Osteoblast (primary cell): ENCODE measurements around the gene RANGAP1. TPM values are rescaled to one million over a fixed set of nuclear protein-coding genes. Genes with fewer than 3 reads are reported as not detected.

Source experiments
- DNase-seq: peaks from one replicate; pipeline ENCODE4 v3.0.0; 2011; ENCODE audit warnings: low spot score, mixed read lengths; ENCODE audit not compliant: insufficient read length; ENCODE audit errors: missing footprints
- H2AFZ ChIP-seq: 2 replicates; pipeline ENCODE4 v1.6.0; 2011; ENCODE audit warnings: mild to moderate bottlenecking, low read length
- H3K27ac ChIP-seq: 2 replicates; pipeline ENCODE4 v1.5.1; 2011; ENCODE audit warnings: mild to moderate bottlenecking, low read depth, low read length, moderate library complexity
- H3K27me3 ChIP-seq: 2 replicates; pipeline ENCODE4 v1.6.0; 2012; ENCODE audit warnings: mild to moderate bottlenecking, control low read depth, inconsistent platforms, low read length, moderate library complexity; ENCODE audit not compliant: insufficient read depth
- H3K36me3 ChIP-seq: 2 replicates; pipeline ENCODE4 v1.5.1; 2011; ENCODE audit warnings: mild to moderate bottlenecking, low read length, control low read depth, moderate library complexity; ENCODE audit not compliant: insufficient read depth
- H3K4me1 ChIP-seq: 2 replicates; pipeline ENCODE4 v1.5.1; 2011; ENCODE audit warnings: mild to moderate bottlenecking, low read length, control low read depth, moderate library complexity; ENCODE audit not compliant: insufficient read depth
- H3K4me2 ChIP-seq: 2 replicates; pipeline ENCODE4 v1.6.0; 2011; ENCODE audit warnings: mild to moderate bottlenecking, low read length; ENCODE audit not compliant: insufficient read depth
- H3K4me3 ChIP-seq: fragments of 200-600 bp; sonication (generic); 3 replicates; pipeline ENCODE4 v1.5.1; 2012; ENCODE audit warnings: mild to moderate bottlenecking, low read length, inconsistent platforms; ENCODE audit not compliant: insufficient read depth
- H3K79me2 ChIP-seq: 2 replicates; pipeline ENCODE4 v1.6.0; 2012; ENCODE audit warnings: mild to moderate bottlenecking, low read length, control low read depth, inconsistent platforms; ENCODE audit not compliant: insufficient read depth
- H3K9me3 ChIP-seq: 2 replicates; pipeline ENCODE4 v1.5.1; 2011; ENCODE audit warnings: low read depth, low read length, control low read depth
- H4K20me1 ChIP-seq: 2 replicates; pipeline ENCODE4 v1.6.0; 2012; ENCODE audit warnings: mild to moderate bottlenecking, low read length, control low read depth; ENCODE audit not compliant: insufficient read depth
- total RNA-seq: library from RNA; depleted of rRNA; stranded (reverse); fragments of >200 nt; gene quantifications from 2 replicates; pipeline ENCODE4 v1.2.3, GENCODE V29; 2012
- TF ChIP-seq, protein P1 (sequence below): IDR thresholded peaks from 2 replicates; pipeline ENCODE4 v1.5.1; 2011; ENCODE audit warnings: mild to moderate bottlenecking, low read depth, low read length, moderate library complexity; ENCODE audit errors: extremely low read depth

RANGAP1 gene
- total RNA-seq, 1 donor, result 31.8 TPM

DNA sequence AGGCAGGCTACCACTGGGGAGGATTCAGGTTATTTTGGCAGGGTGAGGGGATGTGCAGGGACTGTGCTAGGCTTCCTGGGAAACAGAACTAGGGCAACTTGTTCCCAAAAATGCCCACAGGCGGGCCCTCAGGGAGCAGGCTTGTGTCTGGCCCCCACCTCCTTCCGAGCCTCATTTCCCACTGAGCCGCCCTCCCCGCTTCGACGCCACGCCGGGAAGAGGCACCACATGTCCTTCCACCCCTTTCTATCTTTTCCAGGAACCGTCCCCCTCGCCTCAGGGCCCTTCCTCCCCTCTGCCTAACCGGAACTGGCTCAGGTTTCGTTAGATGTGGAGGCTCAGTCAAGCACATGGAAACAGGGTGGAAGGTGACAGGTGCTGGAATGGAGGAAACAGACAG, 35.9 kb downstream of the RANGAP1 start:
- Histone ChIP-seq H3K4me3 (no peak overlapping the region), H3K4me1 (no peaks in the 10 kb centered on the region), H3K36me3 (peaks cover 84% of the 10 kb centered on the region), H3K27me3 (no peaks in the 10 kb centered on the region), H3K4me2 (no peak overlapping the region), H2AFZ (no peak overlapping the region), H3K9me3 (no peaks in the 10 kb centered on the region), H4K20me1 (peaks cover 20% of the 10 kb centered on the region), H3K27ac (no peak overlapping the region), H3K79me2 (peaks cover 3% of the 10 kb centered on the region)
- TF ChIP-seq, protein P1, sequence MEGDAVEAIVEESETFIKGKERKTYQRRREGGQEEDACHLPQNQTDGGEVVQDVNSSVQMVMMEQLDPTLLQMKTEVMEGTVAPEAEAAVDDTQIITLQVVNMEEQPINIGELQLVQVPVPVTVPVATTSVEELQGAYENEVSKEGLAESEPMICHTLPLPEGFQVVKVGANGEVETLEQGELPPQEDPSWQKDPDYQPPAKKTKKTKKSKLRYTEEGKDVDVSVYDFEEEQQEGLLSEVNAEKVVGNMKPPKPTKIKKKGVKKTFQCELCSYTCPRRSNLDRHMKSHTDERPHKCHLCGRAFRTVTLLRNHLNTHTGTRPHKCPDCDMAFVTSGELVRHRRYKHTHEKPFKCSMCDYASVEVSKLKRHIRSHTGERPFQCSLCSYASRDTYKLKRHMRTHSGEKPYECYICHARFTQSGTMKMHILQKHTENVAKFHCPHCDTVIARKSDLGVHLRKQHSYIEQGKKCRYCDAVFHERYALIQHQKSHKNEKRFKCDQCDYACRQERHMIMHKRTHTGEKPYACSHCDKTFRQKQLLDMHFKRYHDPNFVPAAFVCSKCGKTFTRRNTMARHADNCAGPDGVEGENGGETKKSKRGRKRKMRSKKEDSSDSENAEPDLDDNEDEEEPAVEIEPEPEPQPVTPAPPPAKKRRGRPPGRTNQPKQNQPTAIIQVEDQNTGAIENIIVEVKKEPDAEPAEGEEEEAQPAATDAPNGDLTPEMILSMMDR, result no peak
- peak; percentile 42 for DNase-seq

DNA sequence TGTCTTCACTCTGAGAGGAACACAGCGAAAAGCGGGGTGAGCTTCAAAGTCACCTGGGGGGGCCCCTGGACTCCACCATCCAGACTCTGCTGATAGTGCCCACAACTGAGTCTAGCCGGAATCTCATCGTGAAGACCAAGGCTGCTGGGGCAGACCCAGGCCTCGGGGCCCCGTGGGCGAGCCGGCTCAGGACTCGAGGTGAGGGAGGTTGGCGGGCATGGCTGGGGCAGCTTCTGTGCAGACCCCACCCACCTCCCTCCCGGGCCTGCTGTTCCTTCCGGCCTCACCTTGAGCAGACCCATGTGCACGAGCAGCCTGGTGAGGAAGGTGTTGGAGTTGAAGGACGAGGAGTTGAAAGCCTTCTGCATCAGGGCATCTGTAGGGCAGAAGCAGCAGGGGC, 36.5 kb downstream of the RANGAP1 start:
- peaks cover 81% of the 10 kb centered on the region for H3K36me3 ChIP-seq
- TF ChIP-seq, protein P1, result no peak
- no peak overlapping the region for H3K4me2 ChIP-seq

DNA sequence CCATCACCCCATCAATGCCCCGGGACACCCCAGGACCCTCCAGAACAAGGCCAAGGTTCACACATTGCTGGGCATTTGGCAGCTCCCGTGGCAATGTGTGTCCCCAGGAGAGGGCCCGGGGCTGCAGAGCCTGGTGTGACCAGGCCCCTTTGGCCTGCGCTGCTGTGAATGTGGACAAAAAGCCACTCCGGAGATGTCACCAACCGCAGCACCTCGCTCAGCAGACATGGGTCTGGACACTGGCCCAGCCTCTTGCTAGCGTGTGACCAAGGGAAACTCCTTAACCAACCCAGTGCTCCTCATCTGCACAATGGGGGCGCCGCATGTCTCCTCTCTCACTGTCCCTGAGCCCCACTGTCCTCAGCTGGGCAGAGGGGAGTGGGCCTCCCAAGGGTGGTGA, 37.2 kb downstream of the RANGAP1 start:
- H3K36me3 ChIP-seq, result peaks cover 75% of the 10 kb centered on the region
- H4K20me1 ChIP-seq, result peaks cover 20% of the 10 kb centered on the region
- no peak overlapping the region for H2AFZ ChIP-seq
- H3K4me1 ChIP-seq, result no peaks in the 10 kb centered on the region
- H3K9me3 ChIP-seq, result no peaks in the 10 kb centered on the region
- no peak overlapping the region for H3K4me2 ChIP-seq
- H3K4me3 ChIP-seq, result no peak overlapping the region
- H3K27me3 ChIP-seq, result no peaks in the 10 kb centered on the region
- TF ChIP-seq, protein P1, result no peak
- H3K79me2 ChIP-seq, result no peaks in the 10 kb centered on the region
- no peak for DNase-seq
- no peak overlapping the region for H3K27ac ChIP-seq

More for the DNA sequence above, 36.5 kb downstream of the RANGAP1 start:
- H3K9me3 ChIP-seq, result no peaks in the 10 kb centered on the region
- H2AFZ ChIP-seq, result no peak overlapping the region
- H3K79me2 ChIP-seq, result no peaks in the 10 kb centered on the region
- H4K20me1 ChIP-seq, result peaks cover 20% of the 10 kb centered on the region
- H3K4me1 ChIP-seq, result no peaks in the 10 kb centered on the region
- peak; percentile 72 for DNase-seq
- no peak overlapping the region for H3K4me3 ChIP-seq
- H3K27me3 ChIP-seq, result no peaks in the 10 kb centered on the region
- H3K27ac ChIP-seq, result no peak overlapping the region

DNA sequence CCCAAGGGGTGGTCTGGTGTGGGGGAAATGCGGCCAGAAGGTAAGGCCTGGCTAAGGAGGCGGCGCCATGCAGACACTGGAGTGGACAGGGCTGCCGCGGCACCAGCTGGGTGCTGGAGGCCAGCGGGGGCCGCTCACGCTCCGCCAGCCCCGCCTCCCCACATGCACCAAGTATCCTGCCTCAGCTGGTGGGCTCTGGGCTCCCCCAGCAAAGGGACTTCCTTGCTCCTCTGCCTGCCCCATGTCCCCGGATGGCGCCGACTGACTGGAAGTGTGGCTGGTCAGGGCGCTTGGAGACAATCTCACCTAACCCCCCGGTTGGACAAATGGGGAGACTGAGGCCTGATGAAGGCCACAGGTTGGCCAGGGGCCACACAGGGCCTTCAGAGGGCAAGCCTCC, 37.7 kb downstream of the RANGAP1 start:
- TF ChIP-seq, protein P1, result no peak
- Histone ChIP-seq H3K27me3 (no peaks in the 10 kb centered on the region), H3K9me3 (no peaks in the 10 kb centered on the region), H3K4me2 (no peak overlapping the region), H2AFZ (no peak overlapping the region), H3K4me3 (no peak overlapping the region), H3K36me3 (peaks cover 71% of the 10 kb centered on the region), H3K79me2 (no peaks in the 10 kb centered on the region), H4K20me1 (peaks cover 20% of the 10 kb centered on the region), H3K27ac (no peak overlapping the region), H3K4me1 (no peaks in the 10 kb centered on the region)
- DNase-seq, result no peak
